ENCODE measurements around the gene CDON.
"Not testable (repeated sequence)": the region's sequence is repeated elsewhere in the genome, so short reads cannot be mapped to it uniquely, and the experiment has no call there.

CDON gene

DNA sequence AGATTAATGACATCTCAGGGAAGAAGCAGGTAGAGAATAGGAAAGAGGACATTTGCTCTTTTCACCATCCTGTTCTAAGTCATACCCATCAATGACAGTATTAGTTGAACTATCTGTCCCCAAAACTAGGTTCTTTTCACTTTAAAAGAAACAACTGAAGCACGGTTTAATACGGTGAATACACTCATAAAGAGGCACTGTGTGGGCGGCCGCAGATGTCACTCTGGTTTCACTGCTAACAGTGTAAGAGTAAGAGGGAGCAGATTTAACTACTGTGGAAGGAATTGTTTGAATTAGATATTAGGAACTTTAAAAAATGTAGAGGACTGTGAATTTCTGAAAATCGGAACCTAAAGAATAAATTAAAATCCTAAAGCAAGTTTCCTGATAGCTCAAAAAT is 67.4 kb downstream of the CDON start:
- no peak for DNase-seq (ENCODE audit: low spot score)

DNA sequence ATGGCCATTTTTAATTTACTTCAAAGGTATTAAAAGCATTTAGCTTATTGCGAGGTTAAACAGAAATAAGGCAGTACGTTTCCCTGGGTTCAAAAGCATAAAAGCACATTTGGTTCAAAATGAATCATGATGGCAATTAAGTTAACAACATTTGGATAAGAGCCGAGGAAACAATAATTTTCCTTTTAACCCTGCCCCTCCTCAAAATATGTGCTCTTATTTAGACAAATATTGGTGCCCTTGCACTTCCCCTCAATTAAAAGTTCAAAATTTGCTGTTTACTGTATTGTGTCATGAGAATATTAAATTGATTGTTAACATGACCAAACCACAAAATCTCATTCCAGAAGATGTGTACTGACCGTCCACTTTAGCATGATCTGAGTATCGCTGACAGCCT is 68.2 kb downstream of the CDON start:
- DNase-seq (ENCODE audit: low spot score) = no peak

DNA sequence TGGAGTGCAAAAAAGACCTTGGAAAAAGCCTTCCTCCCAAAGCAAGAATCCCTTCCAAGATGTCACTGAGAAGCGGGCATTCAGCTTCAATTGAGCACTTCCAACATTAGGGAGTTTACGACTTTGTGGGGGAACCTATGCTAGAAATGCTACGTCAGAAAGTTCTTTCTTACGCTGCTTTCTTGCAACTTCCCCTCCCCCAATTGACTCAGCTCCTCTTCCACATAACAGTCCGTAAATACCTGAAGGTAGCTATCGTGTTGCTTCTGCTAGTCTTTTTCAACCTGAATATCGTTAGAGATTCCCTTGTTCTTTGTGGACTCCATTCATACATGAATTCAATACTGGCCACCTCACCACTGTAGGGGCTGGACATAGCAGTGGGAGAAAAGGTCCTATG is 69.8 kb downstream of the CDON start:
- DNase-seq (ENCODE audit: low spot score) = no peak

DNA sequence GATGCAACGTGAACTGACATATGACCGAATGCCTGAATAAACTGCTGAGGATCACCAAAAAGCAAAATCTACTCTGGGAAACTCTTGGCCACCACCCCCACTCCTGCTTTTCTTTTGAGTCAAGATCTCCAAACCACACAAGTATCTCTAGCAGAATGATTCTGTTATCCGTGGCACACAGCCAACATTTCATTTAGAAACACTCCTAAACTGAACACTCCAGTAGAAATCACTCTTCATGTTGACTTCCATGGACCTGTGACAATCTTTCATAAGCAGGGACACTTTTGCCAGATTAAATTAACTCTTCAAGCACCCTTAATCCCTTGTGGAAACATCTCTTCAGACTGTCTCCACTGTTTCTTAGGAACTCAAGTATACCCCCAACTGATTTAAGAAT is 72.4 kb downstream of the CDON start:
- peak; percentile 65 for DNase-seq (ENCODE audit: low spot score)

DNA sequence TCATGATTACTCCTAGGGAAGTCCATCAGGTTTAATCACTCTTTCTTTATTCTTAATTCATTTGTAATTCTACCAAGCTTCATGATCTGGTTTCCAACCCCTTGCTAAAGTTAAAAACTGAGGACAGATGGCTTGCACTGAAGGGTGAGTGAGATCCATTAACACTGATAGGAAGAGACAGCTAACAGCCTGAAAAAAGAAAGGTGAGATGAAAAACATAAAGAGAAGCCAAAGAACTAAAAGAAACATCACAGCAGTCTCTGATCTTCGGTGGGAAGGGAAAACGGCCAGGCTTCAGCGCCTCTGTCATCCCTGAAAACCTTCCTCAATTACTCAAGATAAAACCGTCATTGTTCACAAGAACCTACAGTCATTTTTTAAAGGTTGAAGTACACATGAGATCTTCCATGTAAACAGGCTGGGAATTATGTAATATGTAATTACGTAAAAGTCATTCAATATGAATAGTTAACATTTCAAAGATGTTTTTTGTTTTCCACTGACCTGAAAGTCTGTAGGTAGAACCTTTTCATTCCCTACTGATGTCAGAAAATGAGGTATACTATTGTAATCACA is 75.5 kb downstream of the CDON start:
- DNase-seq (ENCODE audit: low spot score) = no peak

DNA sequence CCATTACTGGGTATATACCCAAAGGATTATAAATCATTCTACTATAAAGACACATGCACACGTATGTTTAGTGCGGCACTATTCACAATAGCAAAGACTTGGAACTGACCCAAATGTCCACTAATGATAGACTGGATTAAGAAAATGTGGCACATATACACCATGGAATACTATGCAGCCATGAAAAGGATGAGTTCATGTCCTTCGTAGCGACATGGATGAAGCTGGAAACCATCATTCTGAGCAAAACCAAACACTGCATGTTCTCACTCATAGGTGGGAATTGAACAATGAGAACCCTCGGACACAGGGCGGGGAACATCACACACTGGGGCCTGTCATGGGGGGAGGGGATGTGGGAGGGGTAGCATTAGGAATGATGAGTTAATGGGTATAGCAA is 76.7 kb downstream of the CDON start:
- DNase-seq (ENCODE audit: low spot score) = not testable (repeated sequence)

DNA sequence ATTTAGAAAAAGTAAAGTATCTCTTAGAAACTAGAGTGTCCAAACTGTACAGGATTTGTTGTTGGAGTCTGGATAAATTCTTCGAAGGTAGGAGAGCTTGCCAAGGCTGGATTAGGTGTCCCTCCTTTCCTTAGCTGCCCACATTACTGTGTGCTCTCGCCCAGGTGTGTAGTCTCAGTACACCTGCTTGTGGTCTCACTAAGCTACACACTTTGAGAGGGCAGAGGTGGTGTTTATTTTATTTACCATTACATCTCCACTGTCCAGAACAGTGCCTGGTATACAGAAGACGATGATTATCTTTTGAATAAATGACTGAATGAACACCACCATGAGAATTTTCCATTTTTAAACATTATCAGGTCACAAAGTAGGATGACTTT is 80.3 kb downstream of the CDON start:
- no peak for DNase-seq (ENCODE audit: low spot score)

DNA sequence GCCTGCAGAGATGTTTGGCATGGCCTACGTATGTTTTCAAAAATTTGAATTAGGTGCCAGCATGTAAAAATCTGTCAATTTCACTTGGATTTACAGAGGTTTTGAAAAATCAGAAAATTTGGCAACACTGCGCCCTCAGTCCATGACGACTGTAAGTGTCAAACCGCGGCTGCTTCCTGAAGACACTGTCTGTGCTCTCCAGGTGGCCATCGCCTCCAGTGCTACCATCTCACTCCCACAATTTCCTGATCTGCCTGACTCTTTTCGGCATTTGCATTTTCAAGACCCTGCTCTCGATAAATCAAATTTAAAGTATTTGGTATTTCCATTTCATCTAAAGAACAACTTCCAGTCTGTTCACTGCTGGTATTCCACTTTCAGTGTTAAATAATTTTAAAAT is 82.2 kb downstream of the CDON start:
- DNase-seq (ENCODE audit: low spot score) = no peak

DNA sequence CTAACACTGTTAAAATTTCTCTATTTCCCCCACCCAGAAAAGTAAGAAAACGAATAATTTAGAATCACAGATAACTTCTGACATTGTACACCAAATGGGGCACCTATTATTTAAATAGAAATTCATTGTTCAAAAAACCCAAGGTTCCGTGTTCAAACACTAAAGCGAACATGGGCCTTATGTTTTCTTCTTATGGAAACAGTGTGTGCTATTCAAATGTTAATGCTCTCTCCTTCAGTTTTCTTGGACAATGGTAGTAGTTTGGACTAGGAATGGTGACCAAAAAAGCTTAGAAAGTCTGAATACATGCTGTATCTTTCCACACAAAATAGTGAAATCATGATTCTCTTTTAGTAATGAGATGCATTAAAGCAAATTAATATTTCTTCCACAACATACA is 83.2 kb downstream of the CDON start:
- no peak for DNase-seq (ENCODE audit: low spot score)

DNA sequence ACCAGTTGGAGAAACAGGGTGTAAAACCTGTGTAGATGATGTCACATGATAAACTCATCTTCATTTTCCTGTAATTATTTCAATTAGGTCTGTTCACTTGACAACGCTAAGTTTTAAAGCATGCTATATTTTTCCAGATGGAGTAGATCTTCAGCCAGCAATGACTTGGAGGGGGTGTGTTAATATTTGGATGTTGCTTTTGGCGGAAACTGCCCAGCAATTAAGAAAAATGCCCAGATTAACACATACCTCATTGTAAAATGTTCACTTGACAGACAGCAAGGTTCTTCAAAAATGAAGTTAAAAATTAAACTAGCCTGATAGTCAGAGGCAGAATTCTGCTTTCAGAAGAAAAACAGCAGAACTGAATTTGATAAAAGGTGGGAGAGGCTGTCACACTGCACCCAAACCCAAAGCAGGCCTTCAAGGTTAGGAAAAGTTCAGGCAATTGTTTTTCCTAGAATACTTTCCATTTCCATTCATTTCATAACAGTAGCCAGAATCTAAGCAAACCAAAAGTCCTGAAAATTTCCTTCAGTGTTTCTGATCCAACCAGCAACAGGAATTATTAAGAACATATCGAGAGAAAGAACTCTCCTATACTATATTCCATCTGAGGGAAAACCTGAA is 83.8 kb downstream of the CDON start:
- no peak for DNase-seq (ENCODE audit: low spot score)

DNA sequence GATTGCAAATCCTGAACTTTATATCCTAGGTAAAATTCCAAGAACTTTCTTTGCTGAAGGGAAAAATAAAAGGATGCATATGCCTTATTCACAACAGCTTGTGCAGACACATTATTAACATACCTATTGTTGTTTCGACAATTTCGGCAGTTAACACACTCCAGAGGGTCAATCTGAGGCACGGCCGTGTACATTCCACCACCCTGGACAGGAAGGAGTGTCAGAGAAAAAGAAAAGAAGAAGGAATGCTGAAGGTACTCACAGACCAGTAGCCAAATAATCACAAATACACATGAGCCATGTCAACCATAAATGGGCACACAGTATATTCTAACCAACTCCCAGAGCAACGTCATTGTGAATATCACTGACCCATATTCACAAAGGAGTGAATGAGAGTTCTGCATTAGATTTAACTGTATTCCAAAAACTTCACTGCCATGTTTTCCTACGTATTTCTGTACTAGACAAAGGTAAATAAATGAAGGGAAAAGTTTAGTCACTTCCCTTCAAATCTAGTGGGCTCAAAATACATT is 84.4 kb downstream of the CDON start:
- DNase-seq (ENCODE audit: low spot score) = no peak

DNA sequence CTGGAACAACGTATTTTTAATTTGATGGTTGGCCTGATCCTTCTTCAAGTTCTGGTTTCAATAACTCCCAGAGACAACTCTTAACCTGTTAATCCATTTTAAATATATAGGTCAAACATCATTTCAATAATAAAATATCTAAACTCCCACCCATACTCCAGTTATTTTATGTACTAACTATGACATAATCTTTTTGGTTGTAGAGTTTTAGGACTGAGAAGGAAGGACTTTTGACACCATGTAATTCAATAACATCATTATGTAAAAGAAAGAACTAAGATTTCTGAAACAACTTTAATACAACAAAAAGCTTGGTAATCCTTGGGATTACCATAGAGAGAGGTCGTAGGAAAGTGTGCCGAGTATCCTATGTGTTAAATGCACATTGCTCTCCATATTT is 85.3 kb downstream of the CDON start:
- DNase-seq (ENCODE audit: low spot score) = no peak

DNA sequence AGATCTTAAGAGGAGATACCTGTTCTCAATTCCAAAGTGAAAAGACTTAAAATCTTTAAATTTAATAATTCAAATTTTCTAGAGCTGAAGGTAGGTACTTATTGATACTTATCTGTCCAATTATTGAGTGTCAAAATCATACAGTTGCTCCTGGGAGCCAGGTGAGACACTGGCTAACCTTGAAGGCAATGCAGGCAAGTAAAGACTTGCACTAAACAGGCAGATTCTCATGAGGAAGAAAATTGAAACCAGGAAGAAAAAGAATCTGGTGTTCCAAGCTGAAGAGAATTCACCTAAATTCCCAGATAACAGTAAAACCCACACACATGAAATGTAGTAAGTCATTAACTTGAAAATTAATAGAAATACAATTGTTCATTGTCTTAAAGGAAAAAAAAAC is 86.5 kb downstream of the CDON start:
- DNase-seq (ENCODE audit: low spot score) = no peak

DNA sequence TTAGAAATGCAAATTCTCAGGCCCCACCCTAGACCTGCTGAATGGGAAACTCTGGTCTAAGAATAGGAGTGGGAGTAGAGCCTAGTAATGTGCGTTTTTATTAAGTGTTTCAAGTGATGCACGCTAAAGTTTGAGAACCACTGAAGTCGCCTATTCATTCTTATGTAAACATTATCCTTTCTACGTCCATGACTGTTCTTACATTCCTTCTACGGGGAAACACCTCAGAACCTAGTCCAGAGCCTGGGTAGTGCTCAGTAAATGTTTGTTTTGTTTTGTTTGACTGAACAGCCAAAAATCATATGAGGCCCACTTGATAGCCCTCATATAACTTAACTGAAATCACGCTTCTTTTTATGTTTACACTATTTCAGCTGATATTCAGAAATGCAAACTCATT is 87.0 kb downstream of the CDON start:
- no peak for DNase-seq (ENCODE audit: low spot score)

DNA sequence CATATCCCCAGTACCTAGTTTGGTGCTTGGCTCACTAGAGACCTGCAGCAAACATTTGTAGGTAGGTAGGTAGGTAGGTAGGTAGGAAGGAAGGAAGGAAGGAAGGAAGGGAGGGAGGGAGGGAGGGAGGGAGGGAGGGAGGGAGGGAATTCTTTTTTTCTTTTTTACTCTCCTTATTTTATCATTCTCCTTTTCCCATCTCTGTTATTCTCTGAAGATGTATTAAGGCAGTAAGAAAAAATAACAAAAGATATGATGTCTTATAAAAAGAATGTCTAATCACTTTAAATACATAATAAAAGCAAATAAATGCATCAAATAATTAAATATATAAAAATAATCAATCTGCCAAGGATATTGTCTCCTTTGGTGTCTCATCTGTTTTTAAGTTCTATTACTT is 88.4 kb downstream of the CDON start:
- no peak for DNase-seq (ENCODE audit: low spot score)

DNA sequence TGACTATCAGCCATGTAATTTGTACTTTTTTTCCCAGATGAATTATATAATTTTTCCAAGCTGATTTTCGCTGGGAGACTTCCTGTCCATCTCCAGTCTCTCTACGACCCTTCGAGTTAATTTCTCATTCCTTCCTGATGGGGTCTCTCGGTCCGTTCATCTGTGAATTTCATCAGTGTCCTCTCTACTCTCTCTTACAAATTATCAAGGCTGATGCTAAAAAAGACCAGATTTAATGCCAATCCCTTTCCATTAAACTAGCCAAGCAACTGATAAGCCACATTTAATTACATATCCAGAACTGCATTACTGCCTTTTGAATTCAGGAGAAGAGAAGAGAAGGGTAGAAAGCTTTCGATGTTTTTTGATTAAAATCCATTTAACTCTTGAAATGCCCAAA is 91.0 kb downstream of the CDON start:
- DNase-seq (ENCODE audit: low spot score) = no peak

DNA sequence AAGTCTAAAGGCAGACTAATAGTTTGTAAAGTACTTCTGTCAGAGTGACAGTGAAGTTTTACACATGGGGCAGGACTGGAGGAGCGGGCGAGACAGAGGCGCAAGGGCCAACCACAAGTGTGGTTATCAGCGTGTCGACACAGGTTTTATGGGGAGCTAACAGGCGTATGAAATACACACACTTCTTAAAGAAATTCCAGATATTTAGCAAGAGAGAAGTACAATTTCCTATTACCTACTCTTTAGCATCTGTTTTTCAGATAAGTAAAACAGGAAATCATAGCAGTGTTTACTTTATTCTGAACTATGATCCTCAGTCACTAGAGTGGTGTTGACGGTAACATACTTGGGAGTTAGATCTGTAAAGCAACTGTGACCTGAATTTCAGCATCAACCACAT is 94.3 kb downstream of the CDON start:
- no peak for DNase-seq (ENCODE audit: low spot score)

DNA sequence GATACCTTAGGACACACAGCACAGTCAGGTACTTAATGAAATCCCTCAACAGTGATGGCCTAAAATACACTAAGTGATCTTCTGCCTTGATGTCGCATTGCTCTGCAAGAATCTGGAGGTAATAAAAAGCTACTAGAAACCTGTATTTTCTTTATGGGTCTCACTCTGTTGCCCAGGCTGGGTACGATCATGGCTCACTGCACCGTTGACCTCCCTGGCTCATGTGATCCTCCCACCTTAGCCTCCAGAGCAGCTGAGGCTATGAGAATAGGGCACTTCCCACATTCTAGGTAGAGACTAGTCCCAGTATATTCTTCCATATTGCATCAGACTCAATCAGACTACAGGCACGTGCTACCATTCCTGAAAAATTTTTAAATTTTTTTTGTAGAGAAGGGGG is 95.2 kb downstream of the CDON start:
- no peak for DNase-seq (ENCODE audit: low spot score)

DNA sequence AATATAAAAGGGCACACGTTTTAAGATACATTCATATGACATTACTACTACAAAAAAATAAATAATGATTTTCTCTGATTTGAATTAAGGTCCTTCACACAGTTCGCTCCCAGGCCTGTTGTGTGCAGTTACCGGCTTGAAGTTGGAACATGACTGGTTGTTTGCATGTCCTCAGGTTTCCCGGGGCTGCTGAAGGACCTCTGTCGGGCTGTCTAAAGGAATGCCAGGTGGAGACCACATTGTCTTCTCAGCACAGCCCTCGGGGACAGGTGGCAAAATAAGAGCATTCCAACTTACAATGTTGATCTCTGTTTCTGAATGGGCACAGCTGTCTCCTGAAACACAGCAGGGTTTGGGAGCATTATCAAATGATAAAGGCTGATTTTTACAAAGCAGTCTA is 101.9 kb downstream of the CDON start:
- DNase-seq (ENCODE audit: low spot score) = no peak

DNA sequence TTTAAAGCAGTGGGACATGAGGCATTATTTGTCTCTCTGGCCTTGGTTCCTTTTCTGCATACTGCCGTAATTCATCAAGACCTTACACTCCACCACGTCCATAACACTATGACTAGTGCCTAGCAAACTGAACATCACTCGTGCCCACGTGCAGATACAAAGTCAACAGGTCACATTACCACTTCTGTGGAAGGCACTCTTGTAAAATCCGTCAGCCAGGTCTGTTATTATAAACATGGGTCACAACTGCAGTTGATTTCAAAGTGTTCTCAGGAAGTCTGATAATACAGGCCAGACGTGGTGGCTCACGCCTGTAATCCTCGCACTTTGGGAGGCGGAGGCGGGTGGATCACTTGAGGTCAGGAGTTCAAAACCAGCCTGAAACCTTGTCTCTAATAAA is 102.7 kb downstream of the CDON start:
- DNase-seq (ENCODE audit: low spot score) = no peak

DNA sequence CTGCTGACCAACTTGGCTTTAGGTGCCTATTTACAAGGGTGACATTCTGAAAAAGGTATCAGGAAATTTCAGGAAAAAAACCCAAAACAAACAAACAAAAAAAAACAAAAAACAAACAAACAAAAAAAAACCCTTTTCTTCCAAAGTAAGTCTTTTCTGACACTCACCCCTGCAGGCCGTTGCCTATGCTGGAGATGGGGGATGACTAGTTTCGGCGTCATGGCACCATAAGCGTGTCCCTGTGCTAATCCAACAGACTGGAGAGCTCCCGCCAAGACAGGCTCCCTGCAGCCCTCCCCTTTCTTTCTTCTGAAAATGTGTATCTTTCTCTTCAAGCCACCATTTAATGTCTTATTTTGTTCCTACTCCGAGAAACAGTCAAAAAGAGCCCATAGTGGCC is 103.2 kb downstream of the CDON start:
- no peak for DNase-seq (ENCODE audit: low spot score)

DNA sequence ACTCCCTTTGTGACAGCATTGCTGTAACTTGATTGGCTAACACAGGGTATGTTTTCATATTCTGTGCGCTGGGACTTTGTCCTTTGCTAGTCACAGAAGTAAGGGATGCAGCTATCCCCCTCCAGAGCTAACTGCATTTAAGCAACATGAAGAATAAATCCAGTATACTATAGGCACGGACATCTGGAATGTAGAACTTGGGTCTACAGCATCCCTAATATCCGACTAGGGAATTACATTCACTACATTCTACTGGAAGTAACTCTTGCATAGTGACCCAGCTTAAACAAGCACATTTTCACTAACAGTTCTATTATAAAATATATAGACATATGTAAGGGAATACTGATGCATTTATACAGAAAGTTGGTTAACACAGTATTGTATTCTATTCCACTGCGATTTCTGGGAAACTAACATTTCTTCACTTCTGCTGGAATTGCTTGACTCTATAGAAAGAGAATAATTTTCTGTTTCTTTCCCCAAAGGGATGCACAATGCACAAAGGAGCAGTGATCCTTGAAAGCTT is 103.7 kb downstream of the CDON start:
- no peak for DNase-seq (ENCODE audit: low spot score)

DNA sequence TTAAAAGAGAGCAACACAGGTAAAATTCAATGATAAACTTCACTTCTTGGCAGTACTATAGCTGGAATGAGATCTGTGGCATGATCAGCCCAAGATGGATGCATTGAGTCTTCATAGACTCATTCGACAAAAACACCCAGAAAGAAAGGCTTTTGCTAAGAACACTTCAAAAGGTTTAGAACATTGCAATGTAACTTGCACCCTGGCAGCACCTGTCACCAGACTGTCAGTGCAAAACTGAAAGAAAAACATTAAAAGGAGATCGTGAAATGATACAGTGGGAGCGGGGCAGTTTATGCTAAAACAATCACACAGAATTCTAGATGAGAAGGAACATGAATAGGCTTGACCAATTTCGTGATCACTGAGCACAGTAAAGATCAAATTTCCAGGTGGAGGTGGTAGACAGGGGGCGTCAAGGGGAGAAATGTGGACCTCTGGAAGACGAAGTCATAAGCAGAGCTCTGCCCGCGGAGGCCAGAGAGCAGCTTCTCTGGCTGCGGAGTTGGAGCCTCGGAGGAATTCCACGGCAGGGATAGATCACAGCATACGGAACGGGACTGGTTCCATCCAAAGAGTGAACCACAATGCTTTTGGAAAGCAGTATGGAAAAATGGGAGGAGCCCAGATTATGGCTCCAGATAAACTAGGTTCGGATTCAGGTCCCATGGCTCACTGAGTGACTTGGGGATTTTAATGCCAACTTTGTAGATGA is 104.9 kb downstream of the CDON start:
- no peak for DNase-seq (ENCODE audit: low spot score)

Measured in AG08395 (cell line).